NK-92 treated with Interleukin-12 subunit alpha and Interleukin-12 subunit beta, amount 100 ng/mL, for 24 hours (cell line): ENCODE measurements around the gene SMAD2.
"Not testable (repeated sequence)": the region's sequence is repeated elsewhere in the genome, so short reads cannot be mapped to it uniquely, and the experiment has no call there.

Experiments
- DNase-seq: peaks from one replicate; lab custom pipeline; 2025; lab: John Stamatoyannopoulos, UW

Gene SMAD2

DNA sequence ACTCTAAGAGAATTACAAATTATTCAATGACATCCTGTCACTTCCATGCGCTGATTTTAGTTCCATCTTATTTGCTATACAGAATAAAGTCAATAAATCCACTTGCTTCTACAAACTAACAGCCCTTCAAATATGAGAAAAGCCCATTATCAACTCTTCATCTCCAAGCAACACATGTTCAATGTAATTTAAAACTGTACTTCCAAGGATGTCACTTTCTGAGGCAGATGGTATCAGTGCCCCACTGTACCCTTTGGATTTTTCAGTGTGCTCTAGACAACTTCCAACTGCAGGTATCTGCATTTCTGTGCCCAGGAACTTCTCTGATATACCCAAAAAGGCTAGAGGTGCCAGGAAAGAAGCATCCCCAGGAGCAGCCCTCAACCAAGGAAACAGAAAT lies 87.6 kb downstream of the SMAD2 start:
- no peak for DNase-seq

DNA sequence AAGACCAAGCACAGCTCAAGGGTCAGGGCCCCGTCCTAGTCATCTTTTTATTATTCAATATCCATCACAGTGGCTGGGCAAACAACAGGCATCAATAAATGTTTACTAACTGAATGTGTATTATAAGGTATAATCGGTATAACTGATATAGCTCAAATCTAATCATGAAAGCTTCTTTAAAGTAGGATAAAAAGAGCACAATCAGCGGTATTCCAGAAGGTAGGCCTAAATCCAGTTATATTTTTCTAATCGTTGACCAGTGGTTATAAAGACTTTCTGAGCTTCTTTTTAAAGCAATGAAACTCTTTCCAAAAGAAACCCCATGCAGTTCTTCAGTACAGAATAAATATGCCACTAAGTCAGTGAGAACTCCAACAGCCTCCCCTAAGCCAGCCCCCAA lies 92.1 kb downstream of the SMAD2 start:
- DNase-seq: no peak

DNA sequence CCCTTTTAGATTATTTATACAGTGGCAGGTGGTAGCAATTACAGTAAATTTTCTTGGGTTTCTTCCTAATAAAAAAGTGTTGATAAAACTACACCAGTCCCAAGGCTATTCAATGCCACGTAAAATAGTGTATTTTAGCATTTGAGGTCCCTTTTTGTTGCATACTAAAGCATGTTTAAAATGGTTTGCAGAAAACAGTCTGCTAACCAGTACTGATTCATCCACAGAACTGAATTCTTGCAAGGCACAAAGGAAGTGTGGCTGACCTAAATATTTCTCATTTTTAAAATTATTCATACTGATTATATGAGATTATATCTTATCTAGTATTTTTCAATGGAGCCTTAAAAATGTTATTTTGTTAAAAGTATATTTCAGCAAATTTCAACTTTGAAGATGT lies 98.1 kb downstream of the SMAD2 start:
- DNase-seq: no peak

DNA sequence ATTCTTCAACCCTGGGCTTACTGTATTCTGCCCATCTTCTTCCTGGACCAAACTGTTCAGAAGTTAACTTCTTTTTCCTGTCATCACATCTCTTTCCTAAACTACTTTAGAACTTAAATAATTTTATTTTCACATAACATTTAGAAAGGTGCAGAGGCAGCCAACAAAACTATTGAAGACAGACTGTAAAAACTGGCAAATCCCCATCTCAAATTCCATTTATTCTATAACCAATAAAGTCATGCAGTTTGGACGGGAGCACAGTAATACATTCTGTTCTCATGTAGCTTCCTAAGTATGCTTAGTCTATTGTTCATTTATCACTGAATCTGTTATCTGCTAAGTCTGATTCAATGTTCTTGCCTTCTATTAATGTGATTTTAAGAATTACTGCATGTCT lies 99.1 kb downstream of the SMAD2 start:
- no peak for DNase-seq

DNA sequence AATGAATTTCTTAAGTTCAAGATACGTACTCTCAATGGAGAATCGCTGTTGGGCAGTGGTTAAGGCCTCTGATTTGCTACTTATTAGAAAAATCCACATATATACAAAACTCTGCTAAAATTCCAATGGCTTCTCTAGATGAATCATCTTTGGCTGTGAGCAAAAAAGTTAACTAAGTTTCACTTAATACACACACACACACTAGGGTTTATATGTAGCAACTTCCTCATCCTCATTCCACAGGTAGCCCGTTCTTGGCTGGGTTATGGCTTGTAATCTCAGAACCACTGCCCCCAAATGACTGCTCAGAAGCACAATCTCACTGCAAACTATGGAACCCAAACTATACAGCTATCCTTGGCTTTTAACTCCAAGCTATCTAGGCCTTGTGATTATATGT lies 99.7 kb downstream of the SMAD2 start:
- DNase-seq: no peak

DNA sequence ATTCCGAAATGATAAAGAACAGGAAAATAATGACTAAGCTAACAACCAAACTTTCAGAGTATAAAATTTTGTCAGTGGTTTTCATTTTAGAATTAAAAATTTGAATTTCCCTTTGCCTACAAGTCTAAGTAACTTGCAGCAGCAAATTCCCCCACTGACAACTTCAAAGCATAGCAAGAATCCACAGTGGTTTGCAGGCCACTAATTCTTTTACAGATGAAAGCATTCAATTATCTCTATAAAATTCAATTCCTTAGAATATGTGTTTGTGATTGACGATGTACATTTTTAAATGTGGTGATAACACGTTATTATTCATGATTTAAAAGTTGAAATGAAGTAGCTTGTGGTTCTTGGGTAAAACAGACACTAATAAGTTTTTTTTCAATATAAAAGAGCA lies 100.6 kb downstream of the SMAD2 start:
- DNase-seq: no peak

DNA sequence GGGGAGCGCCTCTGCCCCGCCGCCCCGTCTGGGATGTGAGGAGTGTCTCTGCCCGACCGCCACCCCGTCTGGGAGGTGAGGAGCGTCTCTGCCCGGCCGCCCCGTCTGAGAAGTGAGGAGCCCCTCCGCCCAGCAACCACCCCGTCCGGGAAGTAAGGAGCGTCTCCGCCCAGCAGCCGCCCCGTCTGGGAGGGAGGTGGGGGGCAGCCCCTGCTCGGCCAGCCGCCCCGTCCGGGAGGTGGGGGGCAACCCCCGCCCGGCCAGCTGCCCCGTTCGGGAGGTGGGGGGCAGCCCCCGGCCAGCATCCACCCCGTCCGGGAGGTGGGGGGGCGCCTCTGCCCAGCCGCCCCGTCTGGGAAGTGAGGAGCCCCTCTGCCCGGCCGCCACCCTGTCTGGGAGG lies 102.4 kb downstream of the SMAD2 start:
- not testable (repeated sequence) for DNase-seq

DNA sequence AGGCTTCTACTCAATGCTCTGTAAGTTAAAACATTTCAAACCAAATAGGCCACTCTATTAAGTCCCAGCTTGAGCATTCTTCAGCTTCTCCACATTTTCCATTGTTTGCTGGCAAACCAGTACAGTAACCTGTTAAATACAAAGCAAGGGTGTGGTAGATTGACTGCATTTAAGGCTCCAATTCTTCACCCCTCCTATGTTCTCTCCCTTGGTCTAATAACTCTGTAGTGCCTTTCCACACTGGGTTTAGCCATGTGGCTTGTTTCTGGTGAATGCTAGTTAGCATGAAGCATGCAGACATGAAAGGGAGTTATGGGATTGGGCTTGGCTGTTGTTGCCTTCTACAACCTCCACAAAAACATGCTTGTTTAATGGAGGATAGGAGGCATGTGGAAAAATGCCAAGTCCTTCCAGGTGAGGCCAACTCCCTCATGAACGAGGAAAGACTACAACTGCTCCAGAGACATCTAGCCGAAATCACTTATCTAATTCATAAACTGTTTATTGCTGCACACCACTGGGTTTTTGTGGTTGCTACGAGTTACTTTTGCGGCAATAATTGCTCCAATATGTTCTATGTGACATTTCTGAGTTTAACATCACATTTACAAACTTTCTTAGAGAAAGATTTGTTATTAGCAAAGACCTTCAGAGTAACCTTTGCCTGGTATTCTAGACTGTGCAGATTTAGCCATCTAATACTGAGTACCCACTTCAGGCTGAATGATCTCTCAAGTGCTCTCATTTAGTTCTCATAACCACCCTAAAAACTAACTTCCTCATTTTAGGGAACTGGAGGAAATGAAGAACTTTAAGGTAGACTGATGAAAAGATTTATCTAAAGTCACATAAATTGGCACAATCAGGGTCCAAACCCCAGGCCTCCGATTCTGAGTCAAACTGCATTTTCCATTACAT lies 104.0 kb downstream of the SMAD2 start:
- DNase-seq: no peak

DNA sequence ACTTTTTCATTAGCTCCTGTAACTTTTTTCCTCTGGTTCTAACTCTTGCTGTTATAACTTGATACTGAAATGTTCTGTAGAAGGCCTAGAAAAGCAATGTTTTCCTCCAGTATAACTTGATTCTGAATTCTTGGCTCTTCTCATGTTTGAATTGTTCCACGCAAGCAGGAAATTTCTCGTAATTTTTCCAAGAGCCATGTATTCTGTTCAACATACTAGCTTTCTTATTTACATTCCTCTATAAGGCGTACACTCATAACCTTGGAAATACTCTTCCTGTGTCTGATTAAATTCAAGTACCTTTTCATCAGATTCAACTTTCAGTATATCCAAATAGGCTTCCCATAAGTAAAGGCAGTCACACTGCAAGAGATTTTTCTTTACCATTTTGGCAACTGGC lies 109.1 kb downstream of the SMAD2 start:
- DNase-seq: no peak

DNA sequence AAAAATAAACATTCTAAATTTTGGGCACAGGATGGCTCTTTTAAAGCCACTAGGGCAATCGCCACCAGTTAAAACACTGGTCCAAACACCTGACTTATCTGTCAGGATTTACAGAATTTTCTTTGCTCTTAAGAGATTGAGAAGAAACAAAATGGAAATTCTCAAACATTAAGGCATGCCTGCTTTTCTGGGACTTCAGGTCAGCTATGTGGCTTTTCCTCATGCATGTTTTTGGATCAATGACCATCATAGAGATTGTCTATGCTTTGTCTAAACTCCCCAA lies 112.7 kb downstream of the SMAD2 start:
- DNase-seq: no peak

DNA sequence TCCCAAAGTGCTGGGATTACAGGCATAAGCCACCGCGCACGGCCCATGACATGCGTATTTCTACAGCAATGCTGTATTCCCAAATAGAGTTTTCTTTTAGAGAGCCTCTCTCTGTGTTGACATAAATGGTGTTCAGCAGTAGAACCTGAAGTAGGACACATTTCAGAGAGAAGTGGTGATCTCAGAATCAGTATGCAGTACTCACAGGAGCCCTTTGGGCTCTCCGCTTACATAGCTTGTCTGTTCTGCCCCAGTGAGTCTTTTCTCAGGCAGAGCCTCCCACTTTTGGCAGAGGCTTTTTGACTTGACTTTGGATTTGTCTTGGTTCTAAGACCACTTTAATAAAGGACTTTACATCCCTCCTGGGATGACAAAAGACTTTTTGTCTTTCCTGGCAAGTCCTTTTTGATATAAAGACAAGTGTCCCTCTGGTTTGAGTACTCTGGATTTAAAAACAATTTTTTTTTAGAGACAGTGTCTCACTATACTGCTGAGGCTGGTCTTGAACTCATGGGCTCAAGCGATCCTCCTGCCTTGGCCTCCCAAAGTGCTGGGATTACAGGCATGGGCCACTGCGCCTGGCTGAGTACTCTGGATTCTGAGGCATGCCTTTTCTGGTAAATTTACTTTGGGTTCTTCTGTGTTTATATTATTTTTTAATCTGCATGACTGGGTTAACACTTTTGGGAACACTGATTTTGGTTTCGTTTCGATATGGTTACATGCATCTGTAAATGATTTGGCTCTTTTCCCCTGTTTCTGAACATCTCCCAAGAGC lies 113.3 kb downstream of the SMAD2 start:
- no peak for DNase-seq

DNA sequence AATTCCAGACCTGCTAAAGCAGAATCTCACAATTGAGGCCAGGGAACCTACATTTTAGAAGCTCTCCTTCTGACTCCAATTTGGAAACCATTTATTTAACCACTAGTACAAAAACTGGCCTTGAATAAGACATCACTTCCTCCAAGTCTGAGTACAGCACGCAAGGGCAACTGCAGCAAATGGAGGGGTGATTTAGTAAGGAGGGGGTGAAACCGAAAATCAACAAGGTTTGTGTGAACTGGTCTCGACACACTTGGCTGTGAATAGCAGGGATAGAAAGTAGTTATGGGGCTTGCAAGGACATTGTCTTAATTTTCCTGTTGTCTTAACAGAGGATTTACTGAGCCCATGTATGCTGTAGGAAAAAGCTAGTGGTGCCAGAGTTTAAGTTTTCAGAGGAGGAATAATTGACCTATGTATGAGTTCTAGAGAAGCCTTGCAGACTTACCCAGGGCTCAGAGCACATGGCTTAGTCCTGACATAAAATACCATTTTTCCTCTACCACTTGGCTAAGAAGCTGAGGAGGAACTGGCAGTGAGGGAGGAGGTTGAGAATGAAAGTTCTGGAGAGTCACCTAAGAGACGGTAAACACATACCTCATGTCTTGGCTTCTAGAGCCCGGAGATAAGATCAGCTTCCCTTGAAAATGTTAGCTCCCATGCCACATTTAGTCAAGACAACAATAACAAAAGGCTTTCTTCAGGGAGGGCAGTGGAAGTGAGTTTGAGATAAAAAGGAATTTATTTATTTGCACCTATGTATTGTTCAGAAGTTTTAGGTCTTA lies 114.8 kb downstream of the SMAD2 start:
- no peak for DNase-seq

DNA sequence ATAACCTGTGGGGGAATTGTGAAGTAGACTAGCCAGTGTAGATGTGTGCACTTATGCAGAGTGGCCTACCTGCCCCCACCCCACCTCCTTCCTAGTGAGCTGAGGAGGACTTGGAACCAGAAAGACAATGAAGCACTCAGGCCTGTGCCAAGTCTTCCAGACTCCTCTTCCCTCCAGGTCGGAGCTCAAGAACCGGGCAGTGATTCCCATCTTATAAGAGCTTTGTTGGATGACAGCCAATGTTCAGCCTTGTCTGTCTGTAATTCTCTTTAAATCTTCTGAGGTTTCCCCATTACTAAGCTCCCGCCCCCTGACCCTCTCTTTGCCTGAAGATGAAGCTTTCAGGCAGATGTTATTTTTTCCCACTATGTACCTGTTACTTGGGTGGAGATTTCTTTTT lies 121.0 kb downstream of the SMAD2 start:
- DNase-seq: no peak

DNA sequence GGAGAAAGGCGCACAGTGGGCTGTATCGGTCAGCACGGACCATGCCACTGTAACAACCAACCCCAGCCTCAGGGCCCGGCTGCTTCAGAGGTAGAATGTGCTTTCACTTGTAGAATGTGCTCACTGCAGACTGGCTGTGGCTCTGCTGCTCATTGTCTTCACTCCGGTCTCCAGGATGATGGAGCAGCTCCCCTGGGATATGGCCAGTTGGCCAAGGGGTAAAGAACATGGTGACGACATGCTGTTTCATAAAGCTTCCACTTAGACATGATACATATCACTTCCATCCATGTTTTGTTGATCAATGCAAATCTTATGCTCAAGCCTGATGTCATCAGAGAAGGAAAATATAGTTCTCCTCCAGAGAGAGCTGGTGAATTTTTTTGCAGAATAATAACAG lies 127.7 kb downstream of the SMAD2 start:
- no peak for DNase-seq

DNA sequence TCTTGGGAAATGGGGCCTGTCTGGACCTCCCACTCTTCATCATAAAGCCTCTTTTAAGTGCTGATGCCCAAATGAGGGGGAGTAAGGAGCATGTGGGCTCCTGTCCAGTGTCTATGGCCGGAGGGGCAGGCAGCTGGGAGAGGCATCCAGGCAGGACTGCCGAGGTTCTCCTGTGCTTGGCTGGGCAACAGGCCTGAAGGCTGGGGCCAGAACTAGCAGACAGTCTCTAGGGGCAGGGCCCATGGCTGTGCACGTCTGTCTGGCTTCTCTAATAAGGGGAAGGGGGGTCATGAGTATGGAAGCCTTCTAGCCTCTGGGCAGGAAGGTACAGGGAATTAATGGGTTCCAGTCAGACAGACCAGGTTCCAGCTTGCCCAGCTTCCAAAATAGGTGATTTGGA lies 128.6 kb downstream of the SMAD2 start:
- no peak for DNase-seq

DNA sequence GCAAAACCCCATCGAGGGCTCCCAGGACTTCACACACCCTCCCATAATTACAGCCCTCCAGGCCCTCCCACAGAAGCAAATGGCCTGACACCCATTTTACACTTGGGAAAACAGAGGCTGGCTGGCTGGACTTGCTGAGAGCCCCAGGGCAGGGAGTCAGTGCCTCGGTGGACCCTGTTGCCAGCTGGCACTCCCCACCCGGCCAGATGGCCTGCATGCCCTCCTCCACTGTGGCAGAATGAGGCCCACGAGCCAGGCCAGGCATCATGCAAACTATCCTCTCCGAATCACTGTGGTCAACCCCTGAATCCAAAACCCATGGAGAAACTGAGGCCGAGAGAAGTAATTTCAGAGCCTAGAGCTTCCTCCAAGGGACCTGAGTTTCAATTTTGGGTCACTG lies 129.7 kb downstream of the SMAD2 start:
- no peak for DNase-seq

DNA sequence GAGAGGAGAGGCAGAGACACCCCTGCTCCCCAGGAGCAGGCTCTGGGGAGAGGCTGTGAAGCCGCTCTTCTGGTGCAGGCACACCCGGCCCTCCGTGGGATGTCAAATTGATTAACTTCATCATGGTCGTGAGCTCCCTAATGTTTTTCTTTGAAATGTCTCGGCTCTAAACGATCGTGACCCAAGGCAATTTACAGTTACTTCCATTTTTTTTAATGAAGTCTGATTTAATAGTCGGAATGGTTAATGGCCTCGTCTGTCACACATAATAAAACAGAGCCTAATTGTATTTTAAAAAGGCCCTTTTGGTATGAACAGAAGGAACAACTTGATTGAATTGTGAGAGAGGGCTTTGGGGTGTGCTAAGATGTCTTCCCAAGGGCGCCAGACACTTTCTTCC lies 130.2 kb downstream of the SMAD2 start:
- DNase-seq: no peak

DNA sequence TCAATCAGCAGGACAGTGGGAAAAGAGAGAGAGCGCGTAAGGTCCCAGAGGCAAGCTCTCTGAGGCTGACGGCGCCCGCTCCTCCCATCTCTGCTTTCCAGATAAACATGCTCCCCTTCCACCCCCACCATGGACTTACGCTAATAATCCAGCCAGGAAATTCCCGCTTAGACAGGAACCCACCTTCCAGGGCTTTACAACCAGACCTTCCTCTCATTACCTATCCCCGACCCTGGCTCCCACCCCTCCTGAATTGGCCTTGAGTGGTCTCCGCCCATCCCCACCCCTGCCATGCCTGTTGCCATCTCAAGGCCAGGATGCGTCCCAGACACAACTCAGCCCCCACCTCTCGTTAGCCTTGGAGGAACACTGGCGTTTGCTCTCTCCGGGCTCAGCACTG lies 131.1 kb downstream of the SMAD2 start:
- no peak for DNase-seq

DNA sequence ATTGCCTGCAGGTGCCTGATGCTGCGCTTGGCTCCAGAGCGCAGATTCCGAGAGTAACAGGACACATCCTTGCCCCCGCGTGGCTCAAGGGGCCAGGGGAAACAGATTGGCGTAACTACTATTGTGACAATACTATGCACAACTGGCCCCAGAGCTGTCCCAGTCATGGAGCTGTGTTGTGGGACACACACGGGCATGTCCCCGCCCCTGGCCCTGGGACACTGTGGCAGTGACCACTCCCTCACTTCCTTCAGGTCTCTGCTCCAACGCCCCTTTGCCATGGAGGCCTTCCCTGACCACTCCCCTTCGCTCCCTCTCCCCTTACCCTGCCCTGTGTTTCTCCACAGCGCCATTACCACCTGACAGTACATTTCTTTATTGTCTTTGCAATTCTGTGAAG lies 132.1 kb downstream of the SMAD2 start:
- no peak for DNase-seq

DNA sequence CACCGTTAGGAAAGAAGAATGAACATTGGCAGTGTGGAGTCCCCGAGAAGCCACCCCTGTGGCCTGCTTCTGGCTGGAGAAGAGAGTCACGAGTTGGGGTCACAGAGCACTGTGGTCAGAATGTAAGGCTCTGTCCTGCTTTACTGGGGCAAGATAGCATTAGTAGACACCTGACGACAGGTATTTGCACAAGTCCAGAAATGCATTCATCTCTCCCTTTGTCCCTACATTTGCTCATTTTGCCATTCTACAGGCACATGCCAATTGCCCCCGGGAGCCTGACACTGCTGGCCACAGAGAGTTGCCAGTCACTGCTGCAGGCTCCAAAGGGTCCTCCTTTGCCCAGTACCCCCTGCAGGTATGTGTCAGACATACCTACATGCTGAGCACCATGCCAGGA lies 133.3 kb downstream of the SMAD2 start:
- DNase-seq: no peak

DNA sequence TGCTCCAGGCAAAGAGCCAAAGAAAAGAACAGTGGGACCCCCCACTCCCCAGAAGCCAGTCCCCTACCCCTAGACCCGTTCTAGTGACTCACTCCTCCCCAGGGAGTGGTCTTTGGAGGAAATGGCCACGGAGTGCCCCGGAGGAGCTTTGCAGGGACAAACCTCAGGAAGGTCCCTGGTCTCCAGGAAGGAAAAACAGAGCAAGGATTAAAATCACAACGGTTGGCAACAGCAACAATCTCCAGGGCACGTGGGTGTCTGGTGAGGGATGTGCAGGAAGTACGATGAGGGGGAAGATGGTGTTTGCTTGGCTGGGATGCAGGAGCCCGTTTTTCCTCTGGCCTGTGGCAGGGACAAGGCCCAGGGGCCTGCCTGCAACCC lies 135.0 kb downstream of the SMAD2 start:
- no peak for DNase-seq

DNA sequence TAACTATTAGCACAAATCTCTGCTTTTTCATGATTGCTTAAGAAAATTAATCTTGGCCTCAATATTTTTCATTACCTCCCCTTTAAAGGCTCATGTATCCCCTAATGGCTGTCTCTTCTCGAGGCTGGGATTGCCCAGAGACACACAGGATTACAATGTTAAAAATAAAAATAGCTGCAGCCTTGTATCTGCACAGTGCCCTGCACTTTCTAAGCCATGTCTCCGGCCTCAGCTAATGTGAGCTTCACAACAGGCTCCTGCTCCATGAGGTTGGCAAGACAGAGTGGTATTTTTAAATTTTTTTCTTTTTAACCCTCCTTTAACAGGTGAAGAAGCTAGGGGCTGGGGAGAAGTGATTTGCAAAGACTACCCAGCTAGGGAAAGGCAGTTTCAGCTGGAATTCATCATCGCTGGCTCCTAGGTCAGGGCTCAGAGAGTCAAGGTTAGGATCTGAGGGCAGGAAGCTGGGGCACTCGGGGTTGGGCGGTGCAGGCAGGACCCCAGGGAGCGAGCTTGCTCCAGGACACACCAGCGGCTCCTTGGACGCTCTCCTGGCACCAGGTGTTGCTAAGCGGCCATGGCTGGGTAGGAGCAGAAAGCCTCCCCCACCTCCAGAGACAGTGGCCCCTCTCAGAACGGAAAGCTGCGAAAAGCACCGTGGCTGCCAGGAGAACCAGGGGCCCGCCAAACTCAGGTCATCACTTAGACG lies 135.6 kb downstream of the SMAD2 start:
- DNase-seq: no peak
